Measurements from ENCODE around the gene BLOC1S1. TPM values are rescaled to one million over a fixed set of nuclear protein-coding genes. Genes with fewer than 3 reads are reported as not detected.

The BLOC1S1 gene
- total and polyA plus RNA-seq, 9 of the 15 experiments (the other 6 are each of a cell fraction or from before 2014, with no cell fraction given): 75.2 to 161 (median 98.8) TPM

DNA sequence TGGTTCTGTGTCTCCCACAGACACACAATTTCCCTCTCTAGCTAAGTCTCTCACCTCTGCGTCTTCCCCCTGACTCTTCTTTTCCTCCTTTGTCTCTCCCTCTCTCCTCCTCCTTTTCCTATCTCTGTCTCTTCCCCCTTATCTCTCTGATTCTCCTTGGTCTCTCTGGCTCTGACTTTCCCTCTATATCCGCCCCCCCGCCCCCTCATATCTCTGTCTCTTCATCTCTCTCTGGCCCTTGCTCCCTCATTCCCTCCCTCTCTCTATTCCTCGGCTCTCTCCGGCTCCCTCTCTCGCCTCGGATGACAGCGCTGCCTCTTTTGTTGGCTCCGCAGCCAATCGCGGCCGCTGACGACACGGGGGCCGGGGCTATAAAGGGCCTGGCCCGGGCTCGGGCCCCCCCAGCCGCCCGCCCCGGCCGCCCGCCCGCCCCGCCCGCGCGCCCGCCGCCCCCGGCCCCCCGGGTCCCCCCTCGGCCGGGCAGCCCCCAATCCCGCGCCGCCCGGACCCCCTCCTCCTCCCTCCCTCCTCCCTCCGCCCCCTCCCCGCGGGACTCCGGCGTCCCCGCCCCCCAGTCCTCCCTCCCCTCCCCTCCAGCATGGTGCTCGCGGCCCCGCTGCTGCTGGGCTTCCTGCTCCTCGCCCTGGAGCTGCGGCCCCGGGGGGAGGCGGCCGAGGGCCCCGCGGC is 27.0 kb downstream of the BLOC1S1 start, which contains the start of gene GDF11 (continued):
- TF ChIP-seq, protein P1, sequence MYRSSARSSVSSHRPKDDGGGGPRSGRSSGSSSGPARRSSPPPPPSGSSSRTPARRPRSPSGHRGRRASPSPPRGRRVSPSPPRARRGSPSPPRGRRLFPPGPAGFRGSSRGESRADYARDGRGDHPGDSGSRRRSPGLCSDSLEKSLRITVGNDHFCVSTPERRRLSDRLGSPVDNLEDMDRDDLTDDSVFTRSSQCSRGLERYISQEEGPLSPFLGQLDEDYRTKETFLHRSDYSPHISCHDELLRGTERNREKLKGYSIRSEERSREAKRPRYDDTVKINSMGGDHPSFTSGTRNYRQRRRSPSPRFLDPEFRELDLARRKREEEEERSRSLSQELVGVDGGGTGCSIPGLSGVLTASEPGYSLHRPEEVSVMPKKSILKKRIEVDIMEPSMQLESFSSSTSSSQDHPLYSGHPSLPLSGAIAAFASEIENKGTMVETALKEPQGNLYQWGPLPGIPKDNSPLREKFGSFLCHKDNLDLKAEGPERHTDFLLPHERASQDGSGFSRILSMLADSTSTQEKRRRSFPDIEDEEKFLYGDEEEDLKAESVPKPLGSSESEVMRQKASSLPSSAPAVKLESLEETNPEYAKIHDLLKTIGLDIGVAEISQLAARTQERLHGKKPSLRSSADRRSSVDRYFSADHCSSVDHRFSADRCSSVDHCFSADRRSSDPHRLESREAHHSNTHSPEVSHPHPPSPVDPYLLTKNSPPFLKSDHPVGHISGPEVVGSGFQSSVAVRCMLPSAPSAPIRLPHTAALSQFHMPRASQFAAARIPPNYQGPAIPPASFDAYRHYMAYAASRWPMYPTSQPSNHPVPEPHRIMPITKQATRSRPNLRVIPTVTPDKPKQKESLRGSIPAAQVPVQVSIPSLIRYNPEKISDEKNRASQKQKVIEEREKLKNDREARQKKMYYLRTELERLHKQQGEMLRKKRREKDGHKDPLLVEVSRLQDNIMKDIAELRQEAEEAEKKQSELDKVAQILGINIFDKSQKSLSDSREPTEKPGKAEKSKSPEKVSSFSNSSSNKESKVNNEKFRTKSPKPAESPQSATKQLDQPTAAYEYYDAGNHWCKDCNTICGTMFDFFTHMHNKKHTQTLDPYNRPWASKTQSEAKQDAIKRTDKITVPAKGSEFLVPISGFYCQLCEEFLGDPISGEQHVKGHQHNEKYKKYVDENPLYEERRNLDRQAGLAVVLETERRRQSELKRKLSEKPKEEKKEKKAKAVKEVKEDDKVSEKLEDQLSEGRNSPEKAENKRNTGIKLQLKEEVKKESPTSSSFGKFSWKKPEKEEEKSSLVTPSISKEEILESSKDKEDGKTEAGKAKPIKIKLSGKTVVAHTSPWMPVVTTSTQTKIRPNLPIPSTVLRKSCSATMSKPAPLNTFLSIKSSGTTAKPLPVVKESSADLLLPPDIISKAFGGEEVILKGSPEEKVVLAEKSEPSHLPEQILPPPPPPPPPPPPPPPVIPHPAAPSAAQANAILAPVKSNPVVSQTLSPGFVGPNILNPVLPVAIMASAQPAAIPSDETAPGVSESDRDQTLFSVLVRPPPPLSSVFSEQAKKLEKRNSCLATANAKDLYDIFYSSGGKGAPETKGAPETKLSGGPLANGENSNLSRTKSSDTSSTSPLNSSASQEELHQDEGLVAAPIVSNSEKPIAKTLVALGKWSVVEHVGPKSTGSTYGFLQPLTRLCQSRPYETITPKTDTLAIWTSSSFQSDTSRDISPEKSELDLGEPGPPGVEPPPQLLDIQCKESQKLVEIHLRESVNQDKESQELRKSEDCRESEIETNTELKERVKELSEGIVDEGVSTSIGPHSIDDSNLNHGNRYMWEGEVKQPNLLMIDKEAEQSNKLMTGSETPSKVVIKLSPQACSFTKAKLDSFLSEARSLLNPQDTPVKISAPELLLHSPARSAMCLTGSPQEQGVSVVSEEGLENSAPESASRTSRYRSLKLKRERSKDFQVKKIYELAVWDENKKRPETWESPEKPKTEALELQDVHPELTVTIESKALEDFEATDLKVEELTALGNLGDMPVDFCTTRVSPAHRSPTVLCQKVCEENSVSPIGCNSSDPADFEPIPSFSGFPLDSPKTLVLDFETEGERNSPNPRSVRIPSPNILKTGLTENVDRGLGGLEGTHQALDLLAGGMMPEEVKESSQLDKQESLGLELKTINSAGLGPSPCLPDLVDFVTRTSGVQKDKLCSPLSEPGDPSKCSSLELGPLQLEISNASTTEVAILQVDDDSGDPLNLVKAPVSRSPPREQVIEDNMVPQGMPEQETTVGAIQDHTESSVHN (IDR thresholded peaks at IDR 0.05; ENCODE audit: borderline replicate concordance in 1 of 2, low read depth in 1 of 2): peak in 1 of 2 experiments; percentile 43; a peak in 1 of 4 replicates
- no peak for TF ChIP-seq DACH1 (IDR thresholded peaks at IDR 0.05; ENCODE audit: partially characterized antibody)
- peak; percentile 67 for TF ChIP-seq MTA2 (IDR thresholded peaks at IDR 0.05; ENCODE audit: low read depth)
- TF ChIP-seq TAF7 (tag; IDR thresholded peaks at IDR 0.05): 0 out of 2 replicates have a peak, but pooled peaks have one; percentile 16
- no peak for TF ChIP-seq TCF3 (CRISPR knock-in tag; IDR thresholded peaks at IDR 0.05)
- peak; percentile 97 for TF ChIP-seq NBN (IDR thresholded peaks at IDR 0.05; ENCODE audit: low read depth)
- no peak for TF ChIP-seq MYBL2 (IDR thresholded peaks at IDR 0.05; ENCODE audit: low read depth)
- no peak for TF ChIP-seq MYBL2 (CRISPR knock-in tag; IDR thresholded peaks at IDR 0.05; ENCODE audit: borderline replicate concordance)
- peak; percentile 28; the same call in 1 of the 2 replicates for TF ChIP-seq SP1 (CRISPR knock-in tag; IDR thresholded peaks at IDR 0.05)
- TF ChIP-seq, protein P2, sequence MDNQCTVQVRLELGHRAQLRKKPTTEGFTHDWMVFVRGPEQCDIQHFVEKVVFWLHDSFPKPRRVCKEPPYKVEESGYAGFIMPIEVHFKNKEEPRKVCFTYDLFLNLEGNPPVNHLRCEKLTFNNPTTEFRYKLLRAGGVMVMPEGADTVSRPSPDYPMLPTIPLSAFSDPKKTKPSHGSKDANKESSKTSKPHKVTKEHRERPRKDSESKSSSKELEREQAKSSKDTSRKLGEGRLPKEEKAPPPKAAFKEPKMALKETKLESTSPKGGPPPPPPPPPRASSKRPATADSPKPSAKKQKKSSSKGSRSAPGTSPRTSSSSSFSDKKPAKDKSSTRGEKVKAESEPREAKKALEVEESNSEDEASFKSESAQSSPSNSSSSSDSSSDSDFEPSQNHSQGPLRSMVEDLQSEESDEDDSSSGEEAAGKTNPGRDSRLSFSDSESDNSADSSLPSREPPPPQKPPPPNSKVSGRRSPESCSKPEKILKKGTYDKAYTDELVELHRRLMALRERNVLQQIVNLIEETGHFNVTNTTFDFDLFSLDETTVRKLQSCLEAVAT (IDR thresholded peaks at IDR 0.05): peak; percentile 86
- TF ChIP-seq, protein P3, sequence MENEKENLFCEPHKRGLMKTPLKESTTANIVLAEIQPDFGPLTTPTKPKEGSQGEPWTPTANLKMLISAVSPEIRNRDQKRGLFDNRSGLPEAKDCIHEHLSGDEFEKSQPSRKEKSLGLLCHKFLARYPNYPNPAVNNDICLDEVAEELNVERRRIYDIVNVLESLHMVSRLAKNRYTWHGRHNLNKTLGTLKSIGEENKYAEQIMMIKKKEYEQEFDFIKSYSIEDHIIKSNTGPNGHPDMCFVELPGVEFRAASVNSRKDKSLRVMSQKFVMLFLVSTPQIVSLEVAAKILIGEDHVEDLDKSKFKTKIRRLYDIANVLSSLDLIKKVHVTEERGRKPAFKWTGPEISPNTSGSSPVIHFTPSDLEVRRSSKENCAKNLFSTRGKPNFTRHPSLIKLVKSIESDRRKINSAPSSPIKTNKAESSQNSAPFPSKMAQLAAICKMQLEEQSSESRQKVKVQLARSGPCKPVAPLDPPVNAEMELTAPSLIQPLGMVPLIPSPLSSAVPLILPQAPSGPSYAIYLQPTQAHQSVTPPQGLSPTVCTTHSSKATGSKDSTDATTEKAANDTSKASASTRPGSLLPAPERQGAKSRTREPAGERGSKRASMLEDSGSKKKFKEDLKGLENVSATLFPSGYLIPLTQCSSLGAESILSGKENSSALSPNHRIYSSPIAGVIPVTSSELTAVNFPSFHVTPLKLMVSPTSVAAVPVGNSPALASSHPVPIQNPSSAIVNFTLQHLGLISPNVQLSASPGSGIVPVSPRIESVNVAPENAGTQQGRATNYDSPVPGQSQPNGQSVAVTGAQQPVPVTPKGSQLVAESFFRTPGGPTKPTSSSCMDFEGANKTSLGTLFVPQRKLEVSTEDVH (IDR thresholded peaks at IDR 0.05; ENCODE audit: low read depth, partially characterized antibody): peak; percentile 38
- TF ChIP-seq, protein P4, sequence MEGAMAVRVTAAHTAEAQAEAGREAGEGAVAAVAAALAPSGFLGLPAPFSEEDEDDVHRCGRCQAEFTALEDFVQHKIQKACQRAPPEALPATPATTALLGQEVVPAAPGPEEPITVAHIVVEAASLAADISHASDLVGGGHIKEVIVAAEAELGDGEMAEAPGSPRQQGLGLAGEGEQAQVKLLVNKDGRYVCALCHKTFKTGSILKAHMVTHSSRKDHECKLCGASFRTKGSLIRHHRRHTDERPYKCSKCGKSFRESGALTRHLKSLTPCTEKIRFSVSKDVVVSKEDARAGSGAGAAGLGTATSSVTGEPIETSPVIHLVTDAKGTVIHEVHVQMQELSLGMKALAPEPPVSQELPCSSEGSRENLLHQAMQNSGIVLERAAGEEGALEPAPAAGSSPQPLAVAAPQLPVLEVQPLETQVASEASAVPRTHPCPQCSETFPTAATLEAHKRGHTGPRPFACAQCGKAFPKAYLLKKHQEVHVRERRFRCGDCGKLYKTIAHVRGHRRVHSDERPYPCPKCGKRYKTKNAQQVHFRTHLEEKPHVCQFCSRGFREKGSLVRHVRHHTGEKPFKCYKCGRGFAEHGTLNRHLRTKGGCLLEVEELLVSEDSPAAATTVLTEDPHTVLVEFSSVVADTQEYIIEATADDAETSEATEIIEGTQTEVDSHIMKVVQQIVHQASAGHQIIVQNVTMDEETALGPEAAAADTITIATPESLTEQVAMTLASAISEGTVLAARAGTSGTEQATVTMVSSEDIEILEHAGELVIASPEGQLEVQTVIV (CRISPR knock-in tag; IDR thresholded peaks at IDR 0.05; ENCODE audit: borderline replicate concordance): no peak
